Activated CD8-positive, alpha-beta memory T cell treated with anti-CD3 and anti-CD28 coated beads for 4 hours (primary cell): Measurements from ENCODE around the gene UBR2.

Experiments used
- DNase-seq, 2 donors: peaks; one replicate each; pipeline ENCODE4 v3.0.0-alpha.2; 2020; ENCODE audit warnings: low read depth in 2 of 2

The UBR2 gene

GRCh38 chr6:42563697-42564505, at the start of gene UBR2:
TSS of gene UBR2 (plus strand) at chr6:42564029. CDS start at chr6:42564320, 291 bp downstream.
- peak; percentile 81 to 93 for DNase-seq

DNA sequence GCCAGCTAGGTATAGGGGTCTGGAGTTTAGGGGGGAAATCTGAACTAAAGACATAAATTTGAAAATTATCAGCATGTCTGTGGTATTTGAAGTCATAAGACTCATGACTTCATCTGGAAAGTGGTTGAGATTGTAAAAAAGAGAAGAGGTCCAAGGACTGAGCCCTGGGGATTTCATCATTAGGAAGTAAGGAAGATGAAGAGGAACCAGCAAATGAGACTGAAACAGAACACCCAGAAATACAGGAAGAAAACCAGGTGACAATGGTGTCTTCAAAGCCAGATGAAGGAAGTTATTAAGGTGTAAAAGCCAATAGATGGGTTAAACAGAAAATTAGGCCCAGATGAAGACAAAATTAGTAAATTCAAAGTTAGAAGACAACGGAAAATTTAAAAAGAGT, 49.1 kb upstream of the UBR2 start:
- DNase-seq, result no peak

DNA sequence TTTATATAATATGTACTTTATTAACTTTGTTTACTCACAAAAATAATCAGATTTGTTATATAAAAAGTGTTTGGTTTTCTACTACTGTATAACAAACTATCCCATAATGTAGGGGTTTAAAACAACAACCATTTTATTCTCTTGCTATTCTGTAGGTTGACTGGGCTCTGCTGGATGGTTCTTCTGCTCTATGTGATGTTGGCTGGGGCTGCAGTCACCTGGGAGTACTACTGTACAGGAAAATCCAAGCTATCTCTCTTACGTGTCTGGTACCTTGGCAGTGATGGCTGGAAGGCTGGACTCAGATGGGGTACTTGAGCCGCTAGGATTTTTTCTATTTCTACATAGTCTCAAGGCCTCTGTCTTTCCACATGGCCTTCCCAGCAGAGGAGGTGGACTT, 44.0 kb upstream of the UBR2 start:
- DNase-seq, result no peak

DNA sequence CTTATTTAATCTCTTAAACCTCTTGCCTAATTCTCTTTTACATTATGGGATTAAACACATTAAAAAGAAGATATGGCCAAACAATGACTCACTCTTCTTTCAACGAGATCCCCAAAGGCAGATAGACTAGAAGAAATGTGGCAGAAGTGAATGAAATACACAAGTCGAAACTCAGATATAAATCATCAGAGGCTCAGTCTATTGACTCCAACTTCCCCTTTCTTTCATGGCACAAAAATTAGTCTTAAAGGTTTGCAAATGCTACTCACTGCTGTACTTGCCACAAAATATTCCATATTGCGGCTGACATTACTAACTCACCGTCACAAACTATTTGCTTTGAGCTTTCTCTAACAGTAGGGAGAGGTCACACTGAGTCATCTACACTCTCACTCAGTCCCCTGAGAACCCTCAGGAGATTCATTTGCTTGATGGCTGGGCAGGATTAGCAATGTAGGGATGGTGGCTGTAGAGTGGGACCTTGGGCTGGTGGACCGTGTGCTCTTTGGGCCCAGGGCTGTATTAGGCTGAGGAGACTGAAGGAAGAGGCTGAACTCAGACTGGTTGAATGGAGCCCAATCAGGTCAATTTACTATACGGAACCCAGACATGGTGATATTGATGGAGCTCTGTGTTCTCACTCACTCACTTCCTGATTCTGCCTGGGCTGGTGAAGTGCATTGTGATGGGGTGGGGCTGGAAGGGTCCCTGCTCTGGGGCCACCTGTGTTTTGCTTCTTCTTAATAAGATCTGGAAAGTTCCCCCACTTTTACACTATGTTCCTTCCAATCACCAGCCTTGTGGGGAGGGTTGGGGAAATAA, 42.8 kb upstream of the UBR2 start:
- no peak for DNase-seq

DNA sequence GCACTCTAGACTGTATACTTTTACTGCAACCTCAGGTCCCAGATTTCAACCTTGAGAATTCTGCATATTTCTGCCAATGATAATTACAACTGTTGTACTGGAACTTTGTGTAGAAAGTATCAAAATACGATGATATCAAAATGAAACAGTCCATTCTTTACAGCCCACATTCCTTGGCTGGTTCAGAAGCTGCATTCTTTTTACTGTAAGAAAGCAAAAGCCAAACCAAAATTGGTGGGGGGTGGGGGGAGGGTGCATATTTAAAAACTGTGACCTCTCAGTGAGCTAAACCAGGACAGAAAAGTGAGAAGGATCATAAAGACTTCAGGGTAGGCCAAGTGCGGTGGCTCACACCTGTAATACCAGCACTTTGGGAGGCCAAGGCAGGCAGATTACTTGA, 41.8 kb upstream of the UBR2 start:
- no peak for DNase-seq

- DNase-seq, result no peak
Measured at GRCh38 chr6:42522942-42523814, 40.7 kb upstream of the UBR2 start.

DNA sequence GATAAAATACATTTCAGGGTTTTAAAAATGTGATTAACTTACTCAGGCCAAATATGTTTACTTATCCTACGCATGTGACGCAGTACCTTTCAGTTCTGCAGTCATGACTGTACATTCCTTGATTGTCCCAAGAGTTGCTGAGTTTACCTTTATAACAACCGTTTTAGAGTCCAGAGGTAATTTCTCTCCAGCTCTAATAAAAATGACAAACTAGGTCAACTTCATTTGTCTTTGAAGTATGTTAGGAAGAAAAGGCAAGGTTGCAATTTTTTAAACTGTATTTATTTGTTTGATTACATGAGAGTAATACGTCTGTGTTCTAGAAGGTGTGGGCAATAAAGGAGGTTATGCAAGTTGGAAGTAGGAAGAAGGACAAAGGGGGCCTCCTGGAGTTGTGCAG, 38.6 kb upstream of the UBR2 start:
- no peak for DNase-seq

GRCh38 chr6:42526616-42527015, 37.2 kb upstream of the UBR2 start:
- no peak for DNase-seq

DNA sequence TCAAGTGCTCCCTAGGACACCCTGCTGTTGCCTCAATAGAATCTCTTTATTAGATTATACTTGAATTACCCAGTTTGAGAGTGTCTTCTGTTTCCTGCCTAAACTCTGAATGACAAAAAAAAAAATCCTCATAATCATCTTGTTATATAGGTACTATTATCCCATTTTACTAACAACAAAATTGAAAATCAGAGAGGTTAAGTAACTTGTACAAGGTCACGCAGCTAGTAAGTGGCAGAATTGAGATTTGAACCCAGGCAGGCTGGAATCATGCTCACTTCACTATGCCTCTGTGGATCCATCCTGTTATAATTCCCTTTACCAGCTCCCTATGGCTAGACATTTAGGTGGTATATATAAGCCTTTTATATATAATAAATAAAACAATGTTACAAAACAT, 36.6 kb upstream of the UBR2 start:
- no peak for DNase-seq

- no peak for DNase-seq
Measured at GRCh38 chr6:42530296-42530695, 33.5 kb upstream of the UBR2 start.

DNA sequence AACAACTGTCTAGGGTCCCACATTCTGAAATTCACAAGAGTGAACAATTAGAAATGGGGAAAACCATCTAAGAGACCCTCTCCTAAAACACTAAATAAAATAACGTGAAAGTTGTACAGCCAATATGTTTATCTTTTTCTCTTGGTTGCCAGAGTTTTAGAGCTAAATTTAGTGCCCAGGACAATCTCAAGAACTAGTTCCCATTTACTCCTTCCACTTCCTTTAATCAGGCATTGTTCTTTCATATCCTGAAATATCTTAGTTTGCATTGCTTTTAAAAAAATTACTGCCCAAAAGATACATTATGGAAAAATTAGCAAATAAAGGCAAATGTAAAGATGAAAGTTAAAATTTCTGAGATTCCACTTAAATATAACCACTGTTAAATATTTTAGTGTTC, 33.1 kb upstream of the UBR2 start:
- DNase-seq, result no peak

GRCh38 chr6:42532038-42532669, 31.7 kb upstream of the UBR2 start:
- DNase-seq, result no peak

DNA sequence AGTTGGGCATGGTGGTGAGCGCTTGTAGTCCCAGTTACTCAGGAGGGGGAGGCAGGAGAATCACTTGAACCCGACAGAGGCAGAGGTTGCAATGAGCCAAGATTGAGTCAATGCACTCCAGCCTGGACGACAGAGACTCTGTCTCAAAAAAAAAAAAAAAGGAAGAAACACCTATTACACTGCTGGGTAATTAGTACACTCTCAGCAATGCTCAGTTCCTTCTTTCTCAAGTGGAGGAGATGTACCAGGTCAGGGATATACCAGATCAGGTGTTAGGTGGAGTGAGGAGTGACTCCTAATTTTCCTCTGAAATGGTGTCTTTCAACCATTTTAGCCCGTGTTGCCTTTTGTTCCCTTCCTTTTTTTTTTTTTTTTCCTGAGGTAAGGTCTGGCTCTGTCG, 30.0 kb upstream of the UBR2 start:
- DNase-seq, result no peak

DNA sequence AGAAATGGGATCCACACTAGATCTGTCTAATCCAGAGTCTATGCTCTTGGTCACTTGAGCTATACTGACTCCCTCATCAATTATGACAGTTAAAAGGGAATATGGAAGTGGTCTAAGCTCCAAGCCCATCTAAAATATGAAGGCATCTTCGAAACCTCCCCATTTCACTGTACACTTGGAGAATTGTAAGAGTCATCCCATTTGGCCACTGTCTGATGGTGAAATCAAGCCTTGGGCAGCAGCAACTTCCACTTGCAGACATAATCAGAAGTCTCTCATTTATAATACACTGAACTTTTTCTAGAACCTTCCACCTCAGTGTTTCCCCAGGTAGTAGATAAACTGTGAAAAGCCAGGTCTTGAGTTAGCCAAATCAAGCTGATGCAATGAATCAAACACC, 26.3 kb upstream of the UBR2 start:
- DNase-seq, result no peak

GRCh38 chr6:42539135-42539534, 24.7 kb upstream of the UBR2 start:
- no peak for DNase-seq

GRCh38 chr6:42545226-42545773, 18.5 kb upstream of the UBR2 start:
- no peak for DNase-seq

DNA sequence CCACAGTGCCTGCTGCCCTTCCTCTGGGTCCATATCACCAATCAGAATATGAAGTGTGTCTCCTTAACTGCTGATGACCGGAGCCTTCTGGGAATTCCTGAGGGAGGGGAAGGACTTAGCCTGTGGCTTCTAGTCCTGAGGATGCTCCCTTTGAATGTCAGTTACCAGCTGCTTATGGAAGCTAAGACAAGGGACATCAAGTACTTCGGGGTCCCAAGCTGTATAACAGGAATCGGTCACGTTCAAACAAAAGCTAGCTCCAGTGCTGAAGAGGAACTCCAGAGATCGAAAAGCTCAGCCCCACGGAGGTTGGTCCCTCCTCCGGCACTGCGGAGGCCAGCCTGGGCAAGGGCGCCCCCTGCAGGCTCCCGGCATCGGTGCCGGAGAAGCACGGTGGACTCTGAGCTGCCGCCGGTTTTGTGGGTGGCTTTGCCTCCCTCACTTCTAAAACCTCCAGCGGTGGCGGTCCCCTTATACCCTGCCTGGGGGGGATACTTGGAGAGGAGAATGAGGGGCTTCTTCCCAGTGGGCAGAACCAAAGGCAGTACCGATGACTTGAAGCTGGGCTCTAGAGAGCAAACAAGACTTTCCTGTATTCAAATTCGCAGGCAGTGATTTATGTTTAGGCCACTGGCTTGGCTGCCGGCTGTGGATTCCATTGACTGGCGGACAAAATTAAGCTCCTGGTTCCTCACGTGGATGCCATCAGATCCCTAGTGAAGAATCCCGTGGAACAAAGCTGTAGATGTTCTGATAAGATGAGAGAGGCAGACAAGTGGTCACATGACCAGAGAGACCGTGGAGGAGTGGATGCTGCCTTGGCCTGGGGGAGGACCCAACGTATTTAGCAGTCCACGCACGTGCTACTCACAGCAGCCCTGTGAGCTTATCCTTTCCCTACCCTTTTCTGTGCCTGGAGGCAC, 16.2 kb upstream of the UBR2 start:
- peak; percentile 71 to 75 for DNase-seq

DNA sequence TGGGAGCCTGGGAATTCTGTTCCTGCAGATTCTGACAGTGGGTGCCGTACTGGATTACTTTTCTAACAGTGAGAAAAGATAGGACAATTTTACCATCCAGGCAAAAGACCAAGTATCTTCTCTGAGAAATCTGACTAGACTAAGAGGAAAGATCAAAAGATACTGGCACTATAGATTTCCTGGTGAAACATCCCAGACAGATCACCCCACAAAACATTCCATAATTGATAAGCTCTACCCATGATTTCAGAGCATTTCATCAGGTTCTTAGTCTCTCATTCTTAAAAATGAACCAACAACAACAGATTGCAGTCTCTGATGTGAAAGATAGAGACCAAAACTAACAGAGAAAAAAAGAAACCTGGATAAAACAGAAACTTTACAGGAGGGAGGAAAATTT, 13.6 kb upstream of the UBR2 start:
- no peak for DNase-seq

DNA sequence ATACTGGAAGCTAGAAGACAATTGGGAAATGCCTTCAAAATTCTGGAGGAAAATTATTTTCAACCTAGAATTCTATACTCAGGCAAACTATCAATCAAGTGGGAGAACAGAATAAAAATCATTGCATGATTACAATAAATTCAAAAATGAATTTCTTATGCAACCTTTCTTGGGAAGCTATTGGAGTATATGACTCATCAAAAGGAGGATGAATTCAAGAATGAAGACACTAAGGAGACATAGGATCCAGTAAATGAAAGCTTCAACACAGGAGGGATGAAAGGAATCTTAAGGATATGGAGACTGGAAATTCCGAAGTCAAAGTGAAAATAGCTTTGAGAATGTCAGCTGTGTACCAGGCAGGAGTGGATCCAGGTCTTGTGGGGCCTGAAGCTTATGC, 12.6 kb upstream of the UBR2 start:
- DNase-seq, result no peak

DNA sequence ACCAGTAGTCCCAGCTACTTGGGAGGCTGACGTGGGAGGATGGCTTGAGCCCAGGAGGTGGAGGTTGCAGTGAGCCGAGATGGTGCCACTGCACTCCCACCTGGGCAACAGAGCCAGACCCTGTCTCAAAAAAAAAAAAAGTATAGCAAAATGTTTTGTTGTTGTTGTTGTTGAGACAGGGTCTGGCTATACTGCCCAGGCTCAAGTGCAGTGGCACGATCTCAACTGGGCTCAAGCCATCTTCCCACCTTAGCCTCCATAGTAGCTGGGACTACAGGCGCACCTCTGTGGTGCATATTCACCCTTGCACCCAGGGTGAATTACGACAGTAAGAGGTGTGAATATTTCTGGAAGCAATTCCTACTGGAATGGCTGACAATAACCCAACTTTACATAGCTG, 11.4 kb upstream of the UBR2 start:
- no peak for DNase-seq
